Activated CD8-positive, alpha-beta memory T cell treated with anti-CD3 and anti-CD28 coated beads, Interleukin-2, amount 50 U/mL, for 24 hours (primary cell): ENCODE results near the gene DEPP1.

ENCODE experiments used
- DNase-seq: peaks from one replicate; pipeline ENCODE4 v3.0.0-alpha.2; 2020; ENCODE audit errors: extremely low read depth

Gene DEPP1

DNA sequence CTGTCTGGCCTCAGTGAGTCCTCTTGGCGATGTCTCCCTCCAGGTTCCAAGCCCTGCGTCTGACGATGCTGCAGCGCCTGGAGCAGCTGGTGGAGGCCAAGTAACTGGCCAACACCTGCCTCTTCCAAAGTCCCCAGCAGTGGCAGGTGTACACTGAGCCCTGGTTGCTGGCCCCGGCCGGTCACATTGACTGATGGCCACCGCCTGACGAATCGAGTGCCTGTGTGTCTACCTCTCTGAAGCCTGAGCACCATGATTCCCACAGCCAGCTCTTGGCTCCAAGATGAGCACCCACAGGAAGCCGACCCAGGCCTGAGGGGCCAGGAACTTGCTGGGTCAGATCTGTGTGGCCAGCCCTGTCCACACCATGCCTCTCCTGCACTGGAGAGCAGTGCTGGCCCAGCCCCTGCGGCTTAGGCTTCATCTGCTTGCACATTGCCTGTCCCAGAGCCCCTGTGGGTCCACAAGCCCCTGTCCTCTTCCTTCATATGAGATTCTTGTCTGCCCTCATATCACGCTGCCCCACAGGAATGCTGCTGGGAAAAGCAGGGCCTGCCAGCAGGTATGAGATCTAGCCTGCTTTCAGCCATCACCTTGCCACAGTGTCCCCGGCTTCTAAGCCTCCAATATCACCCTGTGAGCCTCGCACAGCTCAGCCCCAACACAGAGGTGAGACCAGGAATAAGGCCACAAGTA, 14.8 kb upstream of the DEPP1 start:
- DNase-seq: no peak

DNA sequence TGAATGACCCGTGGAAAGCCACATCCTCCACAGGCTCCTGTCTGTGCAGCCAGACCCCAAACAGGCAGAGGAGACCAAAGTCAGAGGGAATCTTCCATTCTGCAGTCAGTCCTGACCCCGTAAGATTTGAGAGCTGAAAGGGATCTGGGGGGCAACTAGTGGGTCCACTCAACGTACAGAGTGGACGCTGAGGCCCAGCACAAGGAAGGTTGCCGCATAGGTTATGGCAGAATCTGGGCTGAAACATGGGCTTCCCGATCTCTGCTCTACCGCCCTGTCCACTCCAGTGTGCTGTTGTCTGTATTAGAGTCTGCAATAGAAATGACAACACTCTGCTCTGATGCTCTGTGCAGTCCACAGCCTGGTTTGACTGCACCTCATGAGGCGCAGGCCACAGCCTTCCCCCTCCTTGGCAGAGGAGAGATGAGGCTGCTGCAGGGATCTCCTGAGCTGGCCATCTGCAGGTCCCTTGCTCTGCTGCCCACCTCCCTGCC, 14.2 kb upstream of the DEPP1 start:
- no peak for DNase-seq

- no peak for DNase-seq
Measured at GRCh38 chr10:44992070-44992731, 13.6 kb upstream of the DEPP1 start.

DNA sequence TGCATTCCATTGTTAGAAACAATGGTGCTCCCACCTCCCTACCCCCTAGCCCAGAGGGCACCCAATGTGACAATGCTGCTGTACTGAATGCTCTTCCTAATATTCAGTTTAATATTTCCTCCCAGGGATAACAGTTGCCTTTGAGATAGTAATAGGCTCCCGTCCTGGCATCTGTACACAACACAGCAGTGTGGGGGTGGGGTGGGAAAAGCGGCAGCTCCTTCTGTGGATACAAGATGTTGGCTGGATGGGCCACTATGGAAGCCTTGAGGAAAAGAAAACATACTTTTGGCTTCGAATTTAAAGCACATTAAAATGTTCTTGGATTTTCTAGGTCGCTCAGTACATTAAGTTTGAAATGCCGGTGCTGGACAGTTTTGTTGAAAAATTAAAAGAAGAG, 13.0 kb upstream of the DEPP1 start:
- DNase-seq: no peak

DNA sequence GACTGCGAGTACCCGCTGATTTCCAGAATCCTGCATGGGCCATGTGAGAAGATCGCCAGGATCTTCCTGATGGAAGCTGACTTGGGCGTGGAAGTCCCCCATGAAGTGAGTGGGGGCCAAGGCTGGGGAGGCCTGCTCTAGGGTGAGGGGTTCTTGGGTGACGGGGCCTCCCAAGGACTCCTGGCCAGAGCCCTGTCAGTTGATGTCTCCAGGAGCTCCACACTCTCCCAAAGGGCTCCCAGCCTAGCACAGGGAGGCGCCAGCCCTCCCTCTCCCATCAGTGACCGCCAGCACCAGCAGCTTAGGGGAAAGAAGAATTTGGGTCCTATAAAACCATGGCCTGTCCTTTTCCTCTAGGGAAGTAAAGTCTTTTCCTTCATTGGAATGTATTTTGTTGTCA, 12.4 kb upstream of the DEPP1 start:
- DNase-seq: no peak

- no peak for DNase-seq
Measured at GRCh38 chr10:44990302-44990655, 11.7 kb upstream of the DEPP1 start.

GRCh38 chr10:44989597-44990301, 11.1 kb upstream of the DEPP1 start:
- no peak for DNase-seq

DNA sequence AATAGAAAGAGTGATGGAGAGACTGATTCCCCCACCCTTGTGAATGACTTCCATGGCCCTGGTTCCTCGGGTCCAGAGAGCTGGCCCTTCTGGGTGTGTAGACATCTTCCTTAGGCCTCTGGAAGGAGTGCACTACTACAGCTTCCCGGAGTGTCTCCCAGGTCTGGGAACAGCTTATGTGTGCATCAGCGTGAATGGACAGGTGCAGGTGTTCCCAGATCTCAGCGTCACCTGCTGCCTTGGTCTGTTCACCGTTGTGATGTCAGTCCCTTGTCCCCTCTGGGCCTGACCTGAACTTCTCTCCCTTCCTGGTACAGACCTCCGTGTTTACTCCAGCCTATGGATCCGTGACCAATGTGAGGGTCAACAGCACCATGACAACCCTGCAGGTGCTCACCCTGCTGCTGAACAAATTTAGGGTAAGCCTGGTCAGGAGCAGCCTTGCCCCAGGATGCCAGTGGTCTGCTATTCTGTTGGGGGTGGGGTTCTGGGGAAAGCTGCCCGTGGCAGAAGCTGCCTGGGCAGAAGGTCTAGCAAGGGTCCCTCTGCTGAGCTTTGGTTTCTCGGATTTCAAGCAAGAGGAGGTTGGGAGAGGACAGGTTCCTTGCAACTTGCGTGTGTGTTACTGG, 10.5 kb upstream of the DEPP1 start:
- DNase-seq: no peak

DNA sequence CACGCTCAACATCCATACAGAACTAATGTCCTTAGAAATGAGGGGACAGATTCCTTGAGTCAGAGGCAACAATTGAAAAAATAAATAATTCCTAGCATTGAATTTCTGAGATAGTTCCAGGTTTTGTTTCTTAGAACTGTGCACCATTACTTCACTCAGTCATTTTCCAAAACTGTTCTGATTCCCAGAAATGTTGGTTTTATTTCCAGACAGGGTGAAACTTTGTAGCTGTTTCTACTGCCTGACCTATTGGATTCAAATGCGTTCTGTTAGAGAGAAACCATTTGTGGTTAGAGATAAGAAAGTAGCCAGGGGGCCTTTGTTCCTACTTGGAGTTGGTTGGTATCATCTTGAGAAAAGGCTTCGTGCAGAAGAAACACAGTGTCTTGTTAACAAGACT, 8.1 kb upstream of the DEPP1 start:
- no peak for DNase-seq

DNA sequence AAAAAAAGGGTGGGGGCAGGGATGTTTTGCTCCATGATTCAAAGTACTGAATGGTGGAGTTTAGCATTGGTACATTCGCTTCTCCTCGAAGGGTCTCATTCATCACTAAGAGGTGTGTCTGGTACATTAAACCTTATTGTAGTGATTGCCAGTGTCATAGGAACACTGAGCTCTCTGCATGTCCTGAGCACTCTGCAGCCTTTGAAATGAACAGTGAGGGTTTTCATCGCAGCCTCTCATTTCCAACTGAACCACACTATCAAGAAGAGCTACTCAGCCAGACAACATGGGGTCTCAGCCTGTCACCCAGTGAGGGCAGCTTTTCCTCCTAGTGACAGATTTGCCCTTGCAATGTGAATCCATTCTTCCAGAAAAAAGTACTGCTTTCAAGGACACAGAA, 7.6 kb upstream of the DEPP1 start:
- no peak for DNase-seq

GRCh38 chr10:44985175-44985681, 6.6 kb upstream of the DEPP1 start:
- DNase-seq: no peak

DNA sequence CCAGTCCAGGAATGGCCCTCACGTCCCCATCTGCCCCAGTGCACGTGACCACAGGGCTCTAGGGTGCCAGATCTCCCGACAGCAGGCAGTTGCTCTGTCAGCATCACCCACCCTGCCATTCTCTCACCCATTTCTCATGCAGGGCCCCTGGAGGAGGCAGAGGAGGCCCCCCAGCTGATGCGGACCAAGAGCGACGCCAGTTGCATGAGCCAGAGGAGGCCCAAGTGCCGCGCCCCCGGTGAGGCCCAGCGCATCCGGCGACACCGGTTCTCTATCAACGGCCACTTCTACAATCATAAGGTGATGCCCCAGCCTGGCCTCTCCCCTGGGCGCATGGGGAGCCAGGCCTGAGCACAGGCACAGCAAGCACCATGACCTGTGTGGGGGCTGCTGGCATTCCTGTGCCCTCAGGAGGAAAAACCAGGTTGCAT, 6.1 kb upstream of the DEPP1 start:
- DNase-seq: no peak

DNA sequence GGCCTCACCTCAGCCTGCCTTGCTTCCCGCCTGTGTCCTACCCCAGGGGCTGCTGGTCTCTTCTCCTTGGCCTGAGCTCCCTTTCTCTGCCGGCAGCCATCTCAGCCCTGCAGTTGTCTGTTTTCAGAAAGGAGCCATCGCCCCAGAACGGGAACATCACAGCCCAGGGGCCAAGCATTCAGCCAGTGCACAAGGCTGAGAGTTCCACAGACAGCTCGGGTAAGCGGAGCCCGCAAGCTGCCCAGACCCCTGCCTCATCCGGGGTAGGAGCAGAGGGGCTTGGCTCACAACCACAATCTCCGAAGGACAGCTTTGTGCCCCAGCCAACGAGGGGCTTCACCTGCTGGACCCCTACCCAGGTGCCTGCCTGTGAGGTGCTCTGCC, 5.3 kb upstream of the DEPP1 start:
- no peak for DNase-seq

- DNase-seq: no peak
Measured at GRCh38 chr10:44983066-44983894, 4.7 kb upstream of the DEPP1 start.

- no peak for DNase-seq
Measured at GRCh38 chr10:44982496-44982895, 3.9 kb upstream of the DEPP1 start.

DNA sequence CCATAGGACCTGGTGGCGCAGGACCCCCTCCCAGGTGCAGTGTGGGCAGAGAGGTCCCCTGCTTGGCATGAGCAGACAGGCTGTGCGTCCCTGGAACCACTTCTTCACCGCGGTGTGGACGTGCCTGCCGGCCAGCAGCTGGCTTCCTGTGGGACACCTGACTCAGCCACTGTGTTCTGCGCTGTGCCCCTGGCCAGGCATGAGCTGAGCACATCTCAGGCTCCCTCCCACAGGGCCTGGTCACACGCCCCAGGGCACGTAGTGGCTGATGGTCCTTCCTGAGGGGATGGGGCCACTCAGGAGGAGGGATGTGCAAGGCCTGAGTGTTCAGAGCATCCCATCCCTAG, 3.5 kb upstream of the DEPP1 start:
- DNase-seq: no peak

DNA sequence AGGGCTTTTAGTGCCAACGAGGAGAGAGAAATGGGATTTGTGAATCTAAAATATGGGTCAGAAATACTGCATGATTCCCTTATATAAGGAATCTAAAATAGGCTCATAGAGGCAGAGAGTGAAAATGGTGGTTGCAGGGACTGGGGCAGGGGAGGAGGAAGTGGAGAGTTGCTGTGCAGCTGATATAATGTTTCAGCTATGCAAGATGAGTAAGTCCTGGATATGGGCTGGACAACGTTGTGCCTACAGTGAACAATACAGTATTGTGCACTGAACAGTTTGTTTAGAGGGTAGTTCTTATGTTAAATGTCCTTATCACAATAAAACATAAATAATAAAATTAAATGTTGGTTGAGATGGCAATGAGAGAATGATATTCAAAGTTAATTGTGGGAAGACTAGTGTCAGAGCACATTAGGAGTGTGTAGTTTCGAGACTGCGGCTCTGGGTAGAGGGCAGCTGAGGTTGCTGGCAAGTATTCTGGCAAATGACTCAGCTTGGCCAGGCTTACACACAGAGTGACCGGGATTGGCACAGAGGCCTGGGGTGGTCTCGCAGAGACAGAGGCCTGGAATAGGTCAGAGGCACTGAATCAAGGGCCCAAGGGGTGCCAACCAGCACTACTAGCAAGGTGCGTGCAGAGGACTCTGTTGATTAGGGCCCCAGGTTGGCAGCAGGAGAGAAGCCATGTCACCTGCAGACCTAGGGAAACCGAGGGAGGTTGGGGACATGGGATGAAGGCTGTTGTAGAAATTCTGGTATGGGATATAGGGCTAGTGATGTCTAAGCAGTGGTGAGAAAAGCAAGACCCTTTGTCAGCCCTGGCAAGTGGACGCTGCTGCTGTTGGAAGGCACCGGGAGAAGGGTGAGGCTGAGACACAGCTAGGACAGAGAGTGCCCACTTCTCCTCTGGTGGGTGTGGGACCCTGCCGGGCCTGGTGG, 2.8 kb upstream of the DEPP1 start:
- DNase-seq: no peak

- no peak for DNase-seq
Measured at GRCh38 chr10:44980309-44981171, 1.9 kb upstream of the DEPP1 start.
